ENCODE data around the gene PFKP. TPM values are rescaled to one million over a fixed set of nuclear protein-coding genes. Genes with fewer than 3 reads are reported as not detected.

PFKP gene
- total and polyA plus RNA-seq, 5 donors from 2014 or later: 43.1 to 103 (median 52.3) TPM

GRCh38 chr10:3113343-3113720, 46.0 kb downstream of the PFKP start:
- H3K4me1 ChIP-seq (ENCODE audit: control insufficient read depth, insufficient read depth, low read length, poor library complexity, severe bottlenecking): no peaks in the 10 kb centered on the region
- ATAC-seq (ENCODE audit: low read depth in 2 of 2) (no peak), DNase-seq (no peak)
- Mint-ChIP-seq H3K9me3 (peaks cover 0 to 2% (median 0%) of the 10 kb centered on the region in 7 donors), H3K4me1 (peaks cover 0 to 1% (median 0%) of the 10 kb centered on the region in 4 donors), H3K27me3 (no peaks in the 10 kb centered on the region), H3K4me3 (no peak overlapping the region), H3K36me3 (peaks cover 58% of the 10 kb centered on the region), H3K27ac (no peak overlapping the region)
- no peak overlapping the region for H3K27ac ChIP-seq (ENCODE audit: insufficient read depth, low read length, poor library complexity, severe bottlenecking)
- H3K4me3 ChIP-seq (ENCODE audit: low read depth, low read length): no peak overlapping the region
- H3K27me3 ChIP-seq (ENCODE audit: control insufficient read depth, insufficient read depth, low read length): no peaks in the 10 kb centered on the region
- H3K9me3 ChIP-seq (ENCODE audit: control insufficient read depth in 2 of 2, low read length in 2 of 2): no peaks in the 10 kb centered on the region
- H3K36me3 ChIP-seq (ENCODE audit: control insufficient read depth, insufficient read depth, low read length): peaks cover 78% of the 10 kb centered on the region

- no peaks in the 10 kb centered on the region for H3K9me3 ChIP-seq (ENCODE audit: control insufficient read depth in 2 of 2, low read length in 2 of 2)
- no peak overlapping the region for H3K4me3 Mint-ChIP-seq
- peaks cover 70% of the 10 kb centered on the region for H3K36me3 ChIP-seq (ENCODE audit: control insufficient read depth, insufficient read depth, low read length)
- no peak for DNase-seq
- H3K4me3 ChIP-seq (ENCODE audit: low read depth, low read length): no peak overlapping the region
- no peaks in the 10 kb centered on the region for H3K4me1 ChIP-seq (ENCODE audit: control insufficient read depth, insufficient read depth, low read length, poor library complexity, severe bottlenecking)
- peaks cover 0 to under 1% (median 0%) of the 10 kb centered on the region in 4 donors for H3K4me1 Mint-ChIP-seq
- H3K27me3 ChIP-seq (ENCODE audit: control insufficient read depth, insufficient read depth, low read length): no peaks in the 10 kb centered on the region
- H3K27ac ChIP-seq (ENCODE audit: insufficient read depth, low read length, poor library complexity, severe bottlenecking): no peak overlapping the region
- peak overlapping the region in 1 of 3 donors; percentile 26 for H3K27ac Mint-ChIP-seq
- ATAC-seq (ENCODE audit: low read depth in 2 of 2): no peak
- H3K9me3 Mint-ChIP-seq: no peaks in the 10 kb centered on the region
- H3K27me3 Mint-ChIP-seq: no peaks in the 10 kb centered on the region
- H3K36me3 Mint-ChIP-seq: peaks cover 52% of the 10 kb centered on the region
Observed at GRCh38 chr10:3115685-3116084, 48.3 kb downstream of the PFKP start.

- H3K27me3 Mint-ChIP-seq: no peaks in the 10 kb centered on the region
- no peak overlapping the region for H3K27ac Mint-ChIP-seq
- ATAC-seq (ENCODE audit: low read depth in 2 of 2) (no peak), DNase-seq (no peak)
- Histone ChIP-seq H3K9me3 (ENCODE audit: control insufficient read depth in 2 of 2, low read length in 2 of 2) (no peaks in the 10 kb centered on the region), H3K27ac (ENCODE audit: insufficient read depth, low read length, poor library complexity, severe bottlenecking) (no peak overlapping the region), H3K4me1 (ENCODE audit: control insufficient read depth, insufficient read depth, low read length, poor library complexity, severe bottlenecking) (no peaks in the 10 kb centered on the region), H3K36me3 (ENCODE audit: control insufficient read depth, insufficient read depth, low read length) (peaks cover 71% of the 10 kb centered on the region), H3K4me3 (ENCODE audit: low read depth, low read length) (no peak overlapping the region), H3K27me3 (ENCODE audit: control insufficient read depth, insufficient read depth, low read length) (no peaks in the 10 kb centered on the region)
- H3K9me3 Mint-ChIP-seq: no peaks in the 10 kb centered on the region
- H3K4me3 Mint-ChIP-seq: no peak overlapping the region
- no peaks in the 10 kb centered on the region for H3K4me1 Mint-ChIP-seq
- H3K36me3 Mint-ChIP-seq: peaks cover 49% of the 10 kb centered on the region
Observed at GRCh38 chr10:3116508-3117100, 49.3 kb downstream of the PFKP start.

- peaks cover 68% of the 10 kb centered on the region for H3K36me3 ChIP-seq (ENCODE audit: control insufficient read depth, insufficient read depth, low read length)
- H3K27ac Mint-ChIP-seq: no peak overlapping the region
Observed at GRCh38 chr10:3117486-3117885, 50.1 kb downstream of the PFKP start.

GRCh38 chr10:3118641-3119091, 51.3 kb downstream of the PFKP start:
- Mint-ChIP-seq H3K36me3 (peaks cover 50% of the 10 kb centered on the region), H3K9me3 (no peaks in the 10 kb centered on the region), H3K4me1 (no peaks in the 10 kb centered on the region), H3K27me3 (no peaks in the 10 kb centered on the region), H3K4me3 (no peak overlapping the region), H3K27ac (no peak overlapping the region)
- no peaks in the 10 kb centered on the region for H3K9me3 ChIP-seq (ENCODE audit: control insufficient read depth in 2 of 2, low read length in 2 of 2)
- DNase-seq (no peak), ATAC-seq (ENCODE audit: low read depth in 2 of 2) (no peak)
- no peak overlapping the region for H3K27ac ChIP-seq (ENCODE audit: insufficient read depth, low read length, poor library complexity, severe bottlenecking)
- H3K4me1 ChIP-seq (ENCODE audit: control insufficient read depth, insufficient read depth, low read length, poor library complexity, severe bottlenecking): no peaks in the 10 kb centered on the region
- H3K4me3 ChIP-seq (ENCODE audit: low read depth, low read length): no peak overlapping the region
- peaks cover 68% of the 10 kb centered on the region for H3K36me3 ChIP-seq (ENCODE audit: control insufficient read depth, insufficient read depth, low read length)
- no peaks in the 10 kb centered on the region for H3K27me3 ChIP-seq (ENCODE audit: control insufficient read depth, insufficient read depth, low read length)

More at GRCh38 chr10:3117486-3117885, 50.1 kb downstream of the PFKP start:
- Mint-ChIP-seq H3K27me3 (no peaks in the 10 kb centered on the region), H3K36me3 (peaks cover 53% of the 10 kb centered on the region), H3K4me1 (no peaks in the 10 kb centered on the region), H3K9me3 (no peaks in the 10 kb centered on the region), H3K4me3 (no peak overlapping the region)
- Histone ChIP-seq H3K27ac (ENCODE audit: insufficient read depth, low read length, poor library complexity, severe bottlenecking) (no peak overlapping the region), H3K27me3 (ENCODE audit: control insufficient read depth, insufficient read depth, low read length) (no peaks in the 10 kb centered on the region), H3K9me3 (ENCODE audit: control insufficient read depth in 2 of 2, low read length in 2 of 2) (no peaks in the 10 kb centered on the region), H3K4me1 (ENCODE audit: control insufficient read depth, insufficient read depth, low read length, poor library complexity, severe bottlenecking) (no peaks in the 10 kb centered on the region), H3K4me3 (ENCODE audit: low read depth, low read length) (no peak overlapping the region)
- ATAC-seq (ENCODE audit: low read depth in 2 of 2): no peak
- DNase-seq: no peak

- Mint-ChIP-seq H3K4me1 (no peaks in the 10 kb centered on the region), H3K9me3 (no peaks in the 10 kb centered on the region), H3K4me3 (no peak overlapping the region), H3K36me3 (peaks cover 44% of the 10 kb centered on the region), H3K27me3 (no peaks in the 10 kb centered on the region), H3K27ac (no peak overlapping the region)
- no peak overlapping the region for H3K27ac ChIP-seq (ENCODE audit: insufficient read depth, low read length, poor library complexity, severe bottlenecking)
- ATAC-seq (ENCODE audit: low read depth in 2 of 2): no peak
- peak in 1 of 3 donors; percentile 18 for DNase-seq
- no peaks in the 10 kb centered on the region for H3K4me1 ChIP-seq (ENCODE audit: control insufficient read depth, insufficient read depth, low read length, poor library complexity, severe bottlenecking)
- no peaks in the 10 kb centered on the region for H3K9me3 ChIP-seq (ENCODE audit: control insufficient read depth in 2 of 2, low read length in 2 of 2)
- no peak overlapping the region for H3K4me3 ChIP-seq (ENCODE audit: low read depth, low read length)
- H3K27me3 ChIP-seq (ENCODE audit: control insufficient read depth, insufficient read depth, low read length): no peaks in the 10 kb centered on the region
- peaks cover 67% of the 10 kb centered on the region for H3K36me3 ChIP-seq (ENCODE audit: control insufficient read depth, insufficient read depth, low read length)
Observed at GRCh38 chr10:3119796-3120459, 52.6 kb downstream of the PFKP start.

- no peak overlapping the region for H3K27ac ChIP-seq (ENCODE audit: insufficient read depth, low read length, poor library complexity, severe bottlenecking)
- H3K4me1 ChIP-seq (ENCODE audit: control insufficient read depth, insufficient read depth, low read length, poor library complexity, severe bottlenecking): no peaks in the 10 kb centered on the region
- no peaks in the 10 kb centered on the region for H3K4me1 Mint-ChIP-seq
- DNase-seq (no peak), ATAC-seq (ENCODE audit: low read depth in 2 of 2) (no peak)
- no peak overlapping the region for H3K4me3 Mint-ChIP-seq
- no peak overlapping the region for H3K27ac Mint-ChIP-seq
- H3K9me3 Mint-ChIP-seq: no peaks in the 10 kb centered on the region
- H3K27me3 ChIP-seq (ENCODE audit: control insufficient read depth, insufficient read depth, low read length): no peaks in the 10 kb centered on the region
- peaks cover 31% of the 10 kb centered on the region for H3K36me3 Mint-ChIP-seq
- peaks cover 53% of the 10 kb centered on the region for H3K36me3 ChIP-seq (ENCODE audit: control insufficient read depth, insufficient read depth, low read length)
- H3K4me3 ChIP-seq (ENCODE audit: low read depth, low read length): no peak overlapping the region
- no peaks in the 10 kb centered on the region for H3K9me3 ChIP-seq (ENCODE audit: control insufficient read depth in 2 of 2, low read length in 2 of 2)
- no peaks in the 10 kb centered on the region for H3K27me3 Mint-ChIP-seq
Observed at GRCh38 chr10:3122034-3122433, 54.7 kb downstream of the PFKP start.

All from CD4-positive, CD25-positive, alpha-beta regulatory T cell (primary cell).